Chondrocyte (in vitro differentiated cells): Measurements from ENCODE around the gene PIGK. TPM values are rescaled to one million over a fixed set of nuclear protein-coding genes. Genes with fewer than 3 reads are reported as not detected.

Experiments
- DNase-seq: peaks from one replicate; pipeline ENCODE4 v3.0.0; 2021; ENCODE audit warnings: mixed read lengths, low spot score
- H3K27ac Mint-ChIP-seq: one replicate; pipeline ENCODE4 v1.8.0; 2021; ENCODE audit warnings: mild to moderate bottlenecking, moderate library complexity, mixed read lengths; ENCODE audit not compliant: unreplicated experiment
- H3K27me3 Mint-ChIP-seq: 2 replicates; pipeline ENCODE4 v1.8.0; 2021; ENCODE audit warnings: low read depth, mixed read lengths
- H3K36me3 Mint-ChIP-seq: 2 replicates; pipeline ENCODE4 v1.8.0; 2021; ENCODE audit warnings: low read depth, mixed read lengths
- H3K4me1 Mint-ChIP-seq: 2 replicates; pipeline ENCODE4 v1.8.0; 2021; ENCODE audit warnings: low read depth, mild to moderate bottlenecking, mixed read lengths
- H3K4me3 Mint-ChIP-seq: one replicate; pipeline ENCODE4 v1.8.0; 2021; ENCODE audit warnings: mild to moderate bottlenecking, moderate library complexity, mixed read lengths; ENCODE audit not compliant: unreplicated experiment
- H3K9me3 Mint-ChIP-seq: 2 replicates; pipeline ENCODE4 v1.8.0; 2021; ENCODE audit warnings: low read depth, mixed read lengths
- total RNA-seq: library from RNA; stranded (reverse); gene quantifications from 3 replicates; pipeline ENCODE4 v1.2.1, GENCODE V29; 2021
- TF ChIP-seq, protein P1 (sequence below): fragments of 200-600 bp; sonication (generic); IDR thresholded peaks from 2 replicates; pipeline ENCODE4 v1.5.0; 2021; ENCODE audit warnings: antibody characterized with exemption, mild to moderate bottlenecking, moderate library complexity

Gene PIGK
- total RNA-seq, 1 donor from 2014 or later, result 41.5 TPM

DNA sequence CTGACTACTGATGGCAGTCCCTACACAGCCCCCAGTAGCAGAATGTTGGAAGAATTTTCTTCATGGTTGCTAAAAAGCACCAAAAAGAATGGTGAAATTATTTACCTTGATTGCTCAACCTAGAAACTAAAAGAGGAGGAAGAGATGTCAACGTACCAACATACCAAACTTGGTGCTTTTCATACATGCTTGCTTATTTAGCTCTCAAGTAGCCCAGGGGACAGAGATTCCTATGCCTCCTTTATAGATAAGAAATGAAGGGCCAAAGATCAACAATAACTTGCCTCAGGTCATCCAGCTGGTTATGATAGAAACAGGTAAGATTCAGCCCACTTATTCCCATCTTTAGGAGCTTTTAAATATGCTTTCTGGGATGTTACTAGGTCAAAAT lies 170.6 kb downstream of the PIGK start:
- H3K27me3 Mint-ChIP-seq, result no peaks in the 10 kb centered on the region
- H3K4me1 Mint-ChIP-seq, result no peaks in the 10 kb centered on the region
- H3K9me3 Mint-ChIP-seq, result no peaks in the 10 kb centered on the region
- no peak overlapping the region for H3K4me3 Mint-ChIP-seq
- no peak for DNase-seq
- peaks cover 6% of the 10 kb centered on the region for H3K36me3 Mint-ChIP-seq
- TF ChIP-seq, protein P1, sequence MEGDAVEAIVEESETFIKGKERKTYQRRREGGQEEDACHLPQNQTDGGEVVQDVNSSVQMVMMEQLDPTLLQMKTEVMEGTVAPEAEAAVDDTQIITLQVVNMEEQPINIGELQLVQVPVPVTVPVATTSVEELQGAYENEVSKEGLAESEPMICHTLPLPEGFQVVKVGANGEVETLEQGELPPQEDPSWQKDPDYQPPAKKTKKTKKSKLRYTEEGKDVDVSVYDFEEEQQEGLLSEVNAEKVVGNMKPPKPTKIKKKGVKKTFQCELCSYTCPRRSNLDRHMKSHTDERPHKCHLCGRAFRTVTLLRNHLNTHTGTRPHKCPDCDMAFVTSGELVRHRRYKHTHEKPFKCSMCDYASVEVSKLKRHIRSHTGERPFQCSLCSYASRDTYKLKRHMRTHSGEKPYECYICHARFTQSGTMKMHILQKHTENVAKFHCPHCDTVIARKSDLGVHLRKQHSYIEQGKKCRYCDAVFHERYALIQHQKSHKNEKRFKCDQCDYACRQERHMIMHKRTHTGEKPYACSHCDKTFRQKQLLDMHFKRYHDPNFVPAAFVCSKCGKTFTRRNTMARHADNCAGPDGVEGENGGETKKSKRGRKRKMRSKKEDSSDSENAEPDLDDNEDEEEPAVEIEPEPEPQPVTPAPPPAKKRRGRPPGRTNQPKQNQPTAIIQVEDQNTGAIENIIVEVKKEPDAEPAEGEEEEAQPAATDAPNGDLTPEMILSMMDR, result no peak
- H3K27ac Mint-ChIP-seq, result no peak overlapping the region

DNA sequence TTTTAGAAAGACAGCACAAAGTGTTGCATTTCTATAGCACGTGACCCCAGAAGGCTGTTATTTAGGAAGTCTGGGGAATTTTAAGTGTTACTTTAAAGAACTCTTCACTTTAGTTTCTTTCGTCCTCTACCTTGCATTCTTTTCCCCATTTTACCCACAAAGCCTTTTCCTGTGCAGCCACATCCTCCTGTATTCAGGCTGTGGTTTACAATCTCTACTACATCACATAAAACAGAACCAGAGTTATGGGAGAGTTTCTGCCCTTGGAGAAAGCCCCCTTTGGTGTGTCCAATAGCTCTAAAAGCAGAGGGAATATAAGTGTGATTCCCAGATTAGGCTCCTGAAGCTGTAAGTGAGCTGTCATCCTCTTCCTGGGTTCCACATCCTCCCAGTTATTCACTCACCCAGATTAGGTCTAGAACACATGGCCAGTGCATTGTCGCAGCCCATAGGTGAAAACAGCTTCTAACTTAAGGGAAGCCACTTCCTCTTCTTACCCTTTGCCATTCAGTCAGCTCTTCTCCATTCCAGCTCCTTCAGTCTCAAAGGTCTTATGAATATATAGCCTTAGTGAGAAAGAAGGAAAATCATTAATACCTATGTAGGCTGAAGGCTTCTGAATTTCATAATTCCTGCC lies 171.1 kb downstream of the PIGK start:
- Mint-ChIP-seq H3K9me3 (no peaks in the 10 kb centered on the region), H3K4me3 (no peak overlapping the region), H3K27ac (no peak overlapping the region), H3K27me3 (no peaks in the 10 kb centered on the region), H3K4me1 (no peaks in the 10 kb centered on the region), H3K36me3 (peaks cover 6% of the 10 kb centered on the region)
- DNase-seq, result no peak
- TF ChIP-seq, protein P1, result no peak

DNA sequence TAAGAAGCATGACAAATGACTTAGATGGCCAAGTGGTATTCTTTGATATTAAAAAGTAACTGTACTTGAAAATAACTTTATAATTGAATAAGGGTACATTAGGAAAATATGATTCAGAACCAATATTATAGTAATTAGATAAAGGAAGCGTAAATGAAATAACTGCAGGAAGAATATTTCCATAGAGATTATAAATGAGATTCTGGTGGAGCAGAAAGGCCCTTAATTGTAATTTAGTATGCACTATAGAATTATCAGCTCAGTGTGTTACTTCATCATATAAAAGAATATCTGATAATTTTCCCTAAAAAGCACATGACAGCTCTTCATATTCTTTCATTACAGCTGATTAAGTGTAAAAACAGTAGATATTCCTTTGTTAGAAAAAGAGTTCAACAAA lies 171.7 kb downstream of the PIGK start:
- TF ChIP-seq, protein P1, result no peak
- DNase-seq, result no peak
- H3K27me3 Mint-ChIP-seq, result no peaks in the 10 kb centered on the region
- H3K4me3 Mint-ChIP-seq, result no peak overlapping the region
- no peak overlapping the region for H3K27ac Mint-ChIP-seq
- no peaks in the 10 kb centered on the region for H3K9me3 Mint-ChIP-seq
- no peaks in the 10 kb centered on the region for H3K4me1 Mint-ChIP-seq
- peaks cover 6% of the 10 kb centered on the region for H3K36me3 Mint-ChIP-seq

DNA sequence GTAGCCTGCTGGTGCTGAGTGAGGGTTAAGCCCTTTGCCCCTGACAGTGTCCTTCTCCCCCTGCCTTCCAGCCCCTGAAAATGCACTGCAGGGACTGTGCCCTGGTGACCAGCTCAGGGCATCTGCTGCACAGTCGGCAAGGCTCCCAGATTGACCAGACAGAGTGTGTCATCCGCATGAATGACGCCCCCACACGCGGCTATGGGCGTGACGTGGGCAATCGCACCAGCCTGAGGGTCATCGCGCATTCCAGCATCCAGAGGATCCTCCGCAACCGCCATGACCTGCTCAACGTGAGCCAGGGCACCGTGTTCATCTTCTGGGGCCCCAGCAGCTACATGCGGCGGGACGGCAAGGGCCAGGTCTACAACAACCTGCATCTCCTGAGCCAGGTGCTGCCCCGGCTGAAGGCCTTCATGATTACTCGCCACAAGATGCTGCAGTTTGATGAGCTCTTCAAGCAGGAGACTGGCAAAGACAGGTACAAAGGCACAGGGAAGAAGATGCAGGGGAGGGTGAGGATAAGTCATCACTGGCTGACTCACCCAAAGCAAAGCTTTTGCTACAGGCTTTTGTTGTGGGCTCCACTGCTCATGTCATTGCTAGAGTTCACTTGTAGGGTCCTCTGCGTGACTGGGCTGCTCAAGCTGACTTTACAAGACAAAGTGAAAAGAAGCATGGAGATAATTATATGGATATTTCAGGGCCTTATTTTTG lies 174.9 kb downstream of the PIGK start:
- no peaks in the 10 kb centered on the region for H3K27me3 Mint-ChIP-seq
- peak; percentile 67 for DNase-seq
- H3K9me3 Mint-ChIP-seq, result no peaks in the 10 kb centered on the region
- H3K36me3 Mint-ChIP-seq, result peaks cover 4% of the 10 kb centered on the region
- H3K4me3 Mint-ChIP-seq, result no peak overlapping the region
- no peak overlapping the region for H3K27ac Mint-ChIP-seq
- peaks cover 18% of the 10 kb centered on the region for H3K4me1 Mint-ChIP-seq
- TF ChIP-seq, protein P1, result no peak

DNA sequence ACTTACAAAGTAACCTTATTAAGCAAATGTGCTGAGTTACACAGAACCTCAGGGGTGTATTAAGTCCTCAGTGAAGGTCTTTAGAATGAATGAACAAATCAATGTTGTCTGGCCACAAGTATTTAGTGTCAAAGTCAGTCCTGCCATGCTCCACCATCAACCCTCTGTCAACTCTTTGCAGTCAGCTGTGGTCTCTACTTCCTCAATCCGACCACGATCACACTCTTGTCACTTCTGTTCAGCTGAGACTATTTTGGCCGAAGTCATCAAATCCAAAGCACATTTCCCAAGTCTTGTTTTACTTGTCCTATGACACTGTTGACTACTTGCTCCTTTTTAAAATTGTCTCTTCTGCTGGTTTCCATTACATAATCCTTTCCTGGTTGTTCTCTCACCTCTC lies 178.4 kb downstream of the PIGK start:
- Mint-ChIP-seq H3K4me3 (no peak overlapping the region), H3K9me3 (peaks cover 6% of the 10 kb centered on the region), H3K4me1 (peaks cover 34% of the 10 kb centered on the region), H3K27ac (peak overlapping the region; percentile 74), H3K27me3 (no peaks in the 10 kb centered on the region), H3K36me3 (peaks cover 4% of the 10 kb centered on the region)
- DNase-seq, result no peak
- TF ChIP-seq, protein P1, result no peak
